Breast epithelium (tissue), 4 donors: Measurements from ENCODE around the gene C3. TPM values are rescaled to one million over a fixed set of nuclear protein-coding genes. Genes with fewer than 3 reads are reported as not detected.

Experiments used
- DNase-seq, 2 donors: peaks; one replicate each; pipeline ENCODE4 v3.0.0-alpha.2; 2019; ENCODE audit warnings: low spot score in 2 of 2
- H3K27ac ChIP-seq, 2 donors: fragments of 200-600 bp; sonication (generic) in 1 of 2; one replicate each; pipeline ENCODE4 v1.5.1; 2016 to 2019; ENCODE audit warnings: mild to moderate bottlenecking in 1 of 2
- H3K27me3 ChIP-seq, 2 donors: fragments of 200-600 bp; sonication (generic) in 1 of 2; one replicate each; pipeline versions ENCODE4 v1.5.1 to v1.6.0; 2017 to 2019; ENCODE audit warnings: control low read depth in 1 of 2, mild to moderate bottlenecking in 1 of 2
- H3K36me3 ChIP-seq: fragments of 200-600 bp; one replicate; pipeline ENCODE4 v1.5.1; 2019
- H3K4me1 ChIP-seq, 2 donors: fragments of 200-600 bp; sonication (generic); one replicate each; pipeline ENCODE4 v1.5.1; 2016 to 2019; ENCODE audit warnings: control low read depth in 1 of 2
- H3K4me3 ChIP-seq, 3 donors: fragments of 200-600 bp; sonication (generic); 1 replicate in 2 of 3; 2 replicates in 1 of 3; pipeline ENCODE4 v1.5.1; 2016 to 2019; ENCODE audit warnings: mild to moderate bottlenecking in 3 of 3, moderate library complexity in 2 of 3
- H3K9me3 ChIP-seq, 2 donors: fragments of 200-600 bp; sonication (generic) in 1 of 2; one replicate each; pipeline ENCODE4 v1.5.1; 2016 to 2019; ENCODE audit warnings: control low read depth in 1 of 2
- CTCF ChIP-seq, 3 donors: fragments of 450-650 bp; IDR thresholded peaks; one replicate each; pipeline ENCODE4 v1.5.1; 2016 to 2017; ENCODE audit warnings: antibody characterized with exemption in 3 of 3, mild to moderate bottlenecking in 3 of 3, moderate library complexity in 3 of 3
- POLR2A ChIP-seq: fragments of 450-650 bp; IDR thresholded peaks from one replicate; pipeline ENCODE4 v1.6.1; 2016; ENCODE audit warnings: antibody characterized with exemption, mild to moderate bottlenecking, moderate library complexity
- POLR2AphosphoS5 ChIP-seq, 3 donors: sonication (generic); formaldehyde crosslinking; IDR thresholded peaks; one replicate each; pipeline ENCODE4 v1.6.1; 2017; ENCODE audit warnings: antibody characterized with exemption in 3 of 3
- intact Hi-C: fragments of 100-400 bp; cut with DNase I; formaldehyde crosslinking; loops from one replicate; pipeline ENCODE4 v1.15.1; 2023; ENCODE audit warnings: low total_unique reads
- total RNA-seq, 3 donors: library from RNA; depleted of rRNA; stranded (reverse); fragments of >200 nt; gene quantifications; one replicate each; pipeline ENCODE4 v1.1.0, GENCODE V29; 2016

The C3 gene
- total RNA-seq, 3 donors from 2014 or later: 856 to 1,298 (median 1,115) TPM

DNA sequence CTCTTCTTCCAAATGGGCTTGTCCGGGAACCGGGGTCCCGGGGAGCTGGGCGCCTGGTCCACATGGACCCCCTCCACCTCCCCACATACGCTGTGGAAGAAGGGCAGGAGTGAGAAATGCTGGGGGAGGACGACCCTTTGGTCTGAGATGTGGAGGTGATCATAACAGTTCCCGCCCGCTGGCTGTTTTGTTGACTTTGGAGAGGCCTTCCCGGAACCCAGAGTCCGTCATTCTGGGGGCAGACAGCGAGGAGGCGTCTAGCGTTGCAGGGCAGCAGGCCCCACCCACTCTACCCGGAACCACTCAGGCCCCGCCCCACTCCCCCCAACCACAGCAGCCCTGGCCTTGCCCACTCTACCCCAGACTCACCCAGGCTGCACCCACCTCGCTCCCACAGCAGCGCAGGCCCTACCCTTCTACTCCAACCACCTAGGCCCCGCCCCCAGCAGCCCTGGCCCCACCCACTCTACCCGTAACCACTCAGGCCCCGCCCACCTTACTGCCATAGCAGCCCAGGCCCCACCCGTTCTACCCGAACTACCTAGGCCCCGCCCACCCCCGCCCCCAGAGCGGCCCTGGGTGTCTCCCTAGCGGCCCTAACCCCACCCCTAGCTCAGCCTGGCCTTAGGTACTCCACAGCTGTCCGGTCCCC is 9.8 kb upstream of the C3 start:
- TF ChIP-seq POLR2A: no peak
- H3K27ac ChIP-seq: peak overlapping the region in 1 of 2 donors; percentile 35
- intact Hi-C loops: no loop called here
- H3K4me3 ChIP-seq: no peak overlapping the region
- no peaks in the 10 kb centered on the region for H3K9me3 ChIP-seq
- DNase-seq: no peak
- no peaks in the 10 kb centered on the region for H3K4me1 ChIP-seq
- no peaks in the 10 kb centered on the region for H3K27me3 ChIP-seq
- peaks cover 4% of the 10 kb centered on the region for H3K36me3 ChIP-seq

- intact Hi-C loops: no loop called here
- H3K9me3 ChIP-seq: no peaks in the 10 kb centered on the region
Observed at GRCh38 chr19:6729573-6730152, 9.2 kb upstream of the C3 start.

GRCh38 chr19:6728346-6728745 is 7.9 kb upstream of the C3 start:
- no peak overlapping the region for H3K4me3 ChIP-seq
- no peaks in the 10 kb centered on the region for H3K27me3 ChIP-seq
- H3K4me1 ChIP-seq: no peaks in the 10 kb centered on the region
- intact Hi-C loops: no loop called here
- no peaks in the 10 kb centered on the region for H3K9me3 ChIP-seq
- H3K27ac ChIP-seq: peak overlapping the region in 1 of 2 donors; percentile 12
- no peak for DNase-seq
- no peak for TF ChIP-seq POLR2AphosphoS5 (IDR thresholded peaks at IDR 0.05)
- TF ChIP-seq POLR2A: no peak
- no peak for TF ChIP-seq CTCF (IDR thresholded peaks at IDR 0.05)
- H3K36me3 ChIP-seq: peaks cover 4% of the 10 kb centered on the region

More at GRCh38 chr19:6729573-6730152, 9.2 kb upstream of the C3 start:
- H3K27ac ChIP-seq: peak overlapping the region in 1 of 2 donors; percentile 35
- H3K27me3 ChIP-seq: no peaks in the 10 kb centered on the region
- H3K4me1 ChIP-seq: no peaks in the 10 kb centered on the region
- H3K36me3 ChIP-seq: peaks cover 4% of the 10 kb centered on the region
- no peak for DNase-seq
- TF ChIP-seq POLR2AphosphoS5 (IDR thresholded peaks at IDR 0.05) (no peak), CTCF (IDR thresholded peaks at IDR 0.05) (no peak), POLR2A (no peak)
- H3K4me3 ChIP-seq: no peak overlapping the region

GRCh38 chr19:6725513-6726231 is 5.2 kb upstream of the C3 start:
- H3K9me3 ChIP-seq: no peaks in the 10 kb centered on the region
- H3K27ac ChIP-seq: peak overlapping the region in 1 of 2 donors; percentile 60
- DNase-seq: no peak
- TF ChIP-seq POLR2AphosphoS5 (IDR thresholded peaks at IDR 0.05) (no peak), POLR2A (no peak), CTCF (IDR thresholded peaks at IDR 0.05) (no peak)
- no peak overlapping the region for H3K4me3 ChIP-seq
- H3K27me3 ChIP-seq: no peaks in the 10 kb centered on the region
- H3K36me3 ChIP-seq: no peaks in the 10 kb centered on the region
- no peaks in the 10 kb centered on the region for H3K4me1 ChIP-seq
- intact Hi-C loops: no loop called here

- H3K36me3 ChIP-seq: no peaks in the 10 kb centered on the region
- H3K4me1 ChIP-seq: no peaks in the 10 kb centered on the region
- no peak for DNase-seq
- intact Hi-C loops: no loop called here
- H3K4me3 ChIP-seq: no peak overlapping the region
- no peaks in the 10 kb centered on the region for H3K27me3 ChIP-seq
- H3K27ac ChIP-seq: peak overlapping the region; percentile 72 to 82
- no peaks in the 10 kb centered on the region for H3K9me3 ChIP-seq
- TF ChIP-seq POLR2A (no peak), CTCF (IDR thresholded peaks at IDR 0.05) (no peak), POLR2AphosphoS5 (IDR thresholded peaks at IDR 0.05) (no peak)
Observed at GRCh38 chr19:6724631-6725492, 4.4 kb upstream of the C3 start.
